Fibroblast of mammary gland (primary cell): ENCODE measurements around the gene SGTA.

Experiments used
- DNase-seq: peaks from one replicate; pipeline ENCODE4 v3.0.0-alpha.2; 2010; ENCODE audit warnings: low read depth
- H3K4me3 ChIP-seq: 2 replicates; pipeline ENCODE4 v1.5.1; 2011; ENCODE audit warnings: low read depth, mild to moderate bottlenecking, low read length, moderate library complexity; ENCODE audit not compliant: control insufficient read depth
- TF ChIP-seq, protein P1 (sequence below): conservative IDR thresholded peaks from 2 replicates; pipeline ENCODE4 v1.5.1; 2011; ENCODE audit warnings: low read depth, low read length, inconsistent platforms; ENCODE audit not compliant: control insufficient read depth, insufficient read depth

Gene SGTA

DNA sequence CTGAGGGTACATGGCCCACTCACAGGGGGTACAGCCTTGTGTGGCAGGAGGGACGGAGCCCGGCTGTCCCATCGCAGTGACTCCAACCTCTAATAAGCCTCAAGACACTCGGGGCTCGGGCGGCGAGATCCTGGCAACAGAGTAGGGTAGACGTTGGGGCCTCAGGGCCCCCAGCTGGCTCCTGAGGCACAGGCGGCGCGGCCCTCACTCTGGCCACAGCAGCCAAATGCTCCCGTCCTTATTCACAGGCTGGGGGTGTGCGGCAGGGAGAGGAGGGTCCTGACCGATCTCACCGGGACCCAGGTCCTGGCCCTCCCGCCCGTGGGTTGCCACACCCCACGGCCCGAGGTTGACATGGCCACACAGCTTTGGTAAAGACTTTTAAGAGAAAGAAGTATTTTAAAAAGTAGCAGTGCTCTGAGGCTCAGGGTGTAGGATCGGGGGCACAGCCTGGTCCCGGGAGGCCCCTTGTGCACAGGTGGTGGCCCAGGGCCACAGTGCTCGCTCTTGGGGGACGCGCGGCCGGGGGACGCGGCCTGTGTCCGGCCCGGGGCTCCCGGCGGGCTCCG lies 50.8 kb downstream of the SGTA start:
- TF ChIP-seq, protein P1, sequence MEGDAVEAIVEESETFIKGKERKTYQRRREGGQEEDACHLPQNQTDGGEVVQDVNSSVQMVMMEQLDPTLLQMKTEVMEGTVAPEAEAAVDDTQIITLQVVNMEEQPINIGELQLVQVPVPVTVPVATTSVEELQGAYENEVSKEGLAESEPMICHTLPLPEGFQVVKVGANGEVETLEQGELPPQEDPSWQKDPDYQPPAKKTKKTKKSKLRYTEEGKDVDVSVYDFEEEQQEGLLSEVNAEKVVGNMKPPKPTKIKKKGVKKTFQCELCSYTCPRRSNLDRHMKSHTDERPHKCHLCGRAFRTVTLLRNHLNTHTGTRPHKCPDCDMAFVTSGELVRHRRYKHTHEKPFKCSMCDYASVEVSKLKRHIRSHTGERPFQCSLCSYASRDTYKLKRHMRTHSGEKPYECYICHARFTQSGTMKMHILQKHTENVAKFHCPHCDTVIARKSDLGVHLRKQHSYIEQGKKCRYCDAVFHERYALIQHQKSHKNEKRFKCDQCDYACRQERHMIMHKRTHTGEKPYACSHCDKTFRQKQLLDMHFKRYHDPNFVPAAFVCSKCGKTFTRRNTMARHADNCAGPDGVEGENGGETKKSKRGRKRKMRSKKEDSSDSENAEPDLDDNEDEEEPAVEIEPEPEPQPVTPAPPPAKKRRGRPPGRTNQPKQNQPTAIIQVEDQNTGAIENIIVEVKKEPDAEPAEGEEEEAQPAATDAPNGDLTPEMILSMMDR: no peak
- no peak overlapping the region for H3K4me3 ChIP-seq
- DNase-seq: no peak

GRCh38 chr19:2731181-2731995 lies 51.7 kb downstream of the SGTA start:
- TF ChIP-seq, protein P1: no peak
- DNase-seq: no peak
- no peak overlapping the region for H3K4me3 ChIP-seq

- no peak overlapping the region for H3K4me3 ChIP-seq
- TF ChIP-seq, protein P1: no peak
- DNase-seq: no peak
Measured at GRCh38 chr19:2729943-2730818, 52.9 kb downstream of the SGTA start.

GRCh38 chr19:2728783-2729387 lies 54.2 kb downstream of the SGTA start:
- no peak overlapping the region for H3K4me3 ChIP-seq
- DNase-seq: no peak
- TF ChIP-seq, protein P1: no peak

DNA sequence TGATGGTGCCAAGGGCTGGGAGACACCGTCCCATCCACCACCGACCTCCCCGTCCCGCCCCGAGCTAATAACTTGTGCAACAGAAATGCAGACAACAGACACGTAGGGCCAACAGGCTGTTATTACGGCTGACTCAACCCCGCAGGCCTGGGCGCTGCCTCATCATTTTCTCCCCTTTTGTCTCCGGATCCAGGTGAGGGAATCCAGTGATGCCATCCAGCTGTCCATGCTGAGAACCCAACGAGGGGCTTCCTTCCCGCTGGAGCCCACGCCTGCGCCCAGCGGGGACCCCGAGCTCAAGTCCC lies 55.5 kb downstream of the SGTA start:
- TF ChIP-seq, protein P1: no peak
- H3K4me3 ChIP-seq: no peak overlapping the region
- DNase-seq: no peak

GRCh38 chr19:2726904-2727639 lies 56.0 kb downstream of the SGTA start:
- H3K4me3 ChIP-seq: no peak overlapping the region
- no peak for DNase-seq
- TF ChIP-seq, protein P1: no peak
